Gastrocnemius medialis (tissue), 4 donors: ENCODE results near the gene RHBDD1. TPM values are rescaled to one million over a fixed set of nuclear protein-coding genes. Genes with fewer than 3 reads are reported as not detected.

ENCODE experiments used
- ATAC-seq, 2 donors: fragments of 150-250 bp; one replicate each; pipeline ENCODE4 v1.9.1; 2016
- DNase-seq, 2 donors: peaks; one replicate each; pipeline ENCODE4 v3.0.0-alpha.2; 2019
- H3K27ac ChIP-seq, 4 donors: fragments of 200-600 bp; sonication (generic); 1 replicate in 1 of 4; 2 replicates in 3 of 4; pipeline ENCODE4 v1.5.1; 2016 to 2018; ENCODE audit warnings: mild to moderate bottlenecking in 2 of 4, moderate library complexity in 1 of 4
- H3K27me3 ChIP-seq, 3 donors: fragments of 200-600 bp; sonication (generic) in 2 of 3; 1 replicate in 1 of 3; 2 replicates in 2 of 3; pipeline versions ENCODE4 v1.5.1 to v1.6.0; 2016 to 2019; ENCODE audit warnings: mild to moderate bottlenecking in 1 of 3, moderate library complexity in 1 of 3
- H3K36me3 ChIP-seq, 2 donors: fragments of 200-600 bp; sonication (generic) in 1 of 2; one replicate each; pipeline ENCODE4 v1.5.1; 2017 to 2018
- H3K4me1 ChIP-seq, 2 donors: fragments of 200-600 bp; sonication (generic) in 1 of 2; one replicate each; pipeline ENCODE4 v1.5.1; 2016 to 2017; ENCODE audit warnings: mild to moderate bottlenecking in 2 of 2
- H3K4me3 ChIP-seq, 4 donors: fragments of 200-600 bp; sonication (generic) in 3 of 4; 1 replicate in 1 of 4; 2 replicates in 3 of 4; pipeline ENCODE4 v1.5.1; 2016 to 2019; ENCODE audit warnings: mild to moderate bottlenecking in 2 of 4
- H3K9me3 ChIP-seq, 3 donors: fragments of 200-600 bp; sonication (generic) in 2 of 3; 1 replicate in 1 of 3; 2 replicates in 2 of 3; pipeline ENCODE4 v1.5.1; 2016 to 2019
- CTCF ChIP-seq, 5 experiments: fragments of 450-650 bp in 3 of 5; fragments of 200-600 bp in 2 of 5; sonication (generic) in 2 of 5; IDR thresholded peaks in 4 of 5; conservative IDR thresholded peaks in 1 of 5; 1 replicate in 4 of 5; 2 replicates in 1 of 5; pipeline ENCODE4 v1.5.1; 2016 to 2019; ENCODE audit warnings: antibody characterized with exemption in 5 of 5, mild to moderate bottlenecking in 3 of 5, moderate library complexity in 3 of 5
- POLR2A ChIP-seq, 2 donors: fragments of 450-650 bp; IDR thresholded peaks; one replicate each; pipeline ENCODE4 v1.6.1; 2017; ENCODE audit warnings: antibody characterized with exemption in 2 of 2, mild to moderate bottlenecking in 2 of 2, moderate library complexity in 2 of 2
- in situ Hi-C, 4 donors: fragments of 200-750 bp; cut with MboI; loops; one replicate each; pipeline versions ENCODE4 v1.15.0 to v1.8.0; 2017; ENCODE audit warnings: low sequenced_read_pairs in 4 of 4
- intact Hi-C: fragments of 100-400 bp; cut with DNase I; formaldehyde crosslinking; loops from one replicate; pipeline ENCODE4 v1.15.1; 2023; ENCODE audit warnings: low total_unique reads
- total RNA-seq, 4 donors: library from RNA; depleted of rRNA; stranded (reverse); fragments of >200 nt; gene quantifications; one replicate each; pipeline versions ENCODE4 v1.1.0 to v1.2.3, GENCODE V29; 2016

The RHBDD1 gene
- total RNA-seq, 4 donors from 2014 or later = 6.2 to 14.2 (median 8.7) TPM

GRCh38 chr2:226895579-226895978 lies 59.7 kb downstream of the RHBDD1 start:
- in situ Hi-C loops = no loop called here
- DNase-seq (no peak), ATAC-seq (no peak)
- TF ChIP-seq CTCF (IDR thresholded peaks at IDR 0.05 in 4 of 5, conservative IDR thresholded peaks at IDR 0.05 in 1 of 5) = no peak
- no peak for TF ChIP-seq POLR2A (IDR thresholded peaks at IDR 0.05)
- no peaks in the 10 kb centered on the region for H3K27me3 ChIP-seq
- intact Hi-C loops = no loop called here
- no peaks in the 10 kb centered on the region for H3K36me3 ChIP-seq
- H3K4me1 ChIP-seq = no peaks in the 10 kb centered on the region
- no peak overlapping the region for H3K27ac ChIP-seq
- no peaks in the 10 kb centered on the region for H3K9me3 ChIP-seq
- no peak overlapping the region for H3K4me3 ChIP-seq

GRCh38 chr2:226898121-226898520 lies 62.3 kb downstream of the RHBDD1 start:
- ATAC-seq = no peak
- Histone ChIP-seq H3K36me3 (no peaks in the 10 kb centered on the region), H3K27me3 (no peaks in the 10 kb centered on the region), H3K4me3 (no peak overlapping the region), H3K4me1 (no peaks in the 10 kb centered on the region), H3K9me3 (no peaks in the 10 kb centered on the region), H3K27ac (no peak overlapping the region)
- TF ChIP-seq POLR2A (IDR thresholded peaks at IDR 0.05) (no peak), CTCF (IDR thresholded peaks at IDR 0.05 in 4 of 5, conservative IDR thresholded peaks at IDR 0.05 in 1 of 5) (no peak)
- no peak for DNase-seq
- in situ Hi-C loops (no loop called here), intact Hi-C loops (no loop called here)

GRCh38 chr2:226898897-226899296 lies 63.0 kb downstream of the RHBDD1 start:
- H3K4me1 ChIP-seq = no peaks in the 10 kb centered on the region
- TF ChIP-seq CTCF (IDR thresholded peaks at IDR 0.05 in 4 of 5, conservative IDR thresholded peaks at IDR 0.05 in 1 of 5) (no peak), POLR2A (IDR thresholded peaks at IDR 0.05) (no peak)
- no peaks in the 10 kb centered on the region for H3K36me3 ChIP-seq
- no peak for ATAC-seq
- in situ Hi-C loops (no loop called here), intact Hi-C loops (no loop called here)
- H3K9me3 ChIP-seq = no peaks in the 10 kb centered on the region
- H3K4me3 ChIP-seq = no peak overlapping the region
- no peak for DNase-seq
- H3K27me3 ChIP-seq = no peaks in the 10 kb centered on the region
- H3K27ac ChIP-seq = no peak overlapping the region

- no peaks in the 10 kb centered on the region for H3K9me3 ChIP-seq
- intact Hi-C loops = no loop called here
- no peaks in the 10 kb centered on the region for H3K4me1 ChIP-seq
- ATAC-seq = no peak
- H3K36me3 ChIP-seq = no peaks in the 10 kb centered on the region
- in situ Hi-C loops = no loop called here
- no peak for TF ChIP-seq CTCF (IDR thresholded peaks at IDR 0.05 in 4 of 5, conservative IDR thresholded peaks at IDR 0.05 in 1 of 5)
- TF ChIP-seq POLR2A (IDR thresholded peaks at IDR 0.05) = no peak
- no peak for DNase-seq
- H3K27me3 ChIP-seq = no peaks in the 10 kb centered on the region
- no peak overlapping the region for H3K4me3 ChIP-seq
- no peak overlapping the region for H3K27ac ChIP-seq
Measured at GRCh38 chr2:226902041-226902966, 66.5 kb downstream of the RHBDD1 start.
